Measurements from ENCODE around the gene PDE10A.

PDE10A gene

GRCh38 chr6:165692106-165692653 is 29.1 kb upstream of the PDE10A start:
- Histone ChIP-seq H3K27ac (ENCODE audit: low read length, poor library complexity, severe bottlenecking) (no peak overlapping the region), H3K27me3 (ENCODE audit: control insufficient read depth in 1 of 2, insufficient read depth in 1 of 2, low read length in 2 of 2) (no peaks in the 10 kb centered on the region), H3K4ac (ENCODE audit: low read depth in 1 of 2, low read length in 2 of 2) (no peak overlapping the region), H4K91ac (ENCODE audit: low read length) (no peak overlapping the region), H2AK5ac (ENCODE audit: low read length, severe bottlenecking) (no peak overlapping the region), H3K4me2 (ENCODE audit: low read length, poor library complexity, severe bottlenecking) (no peak overlapping the region), H3K36me3 (ENCODE audit: control insufficient read depth in 1 of 2, insufficient read depth in 2 of 2, low read depth in 1 of 2, low read length in 2 of 2) (no peaks in the 10 kb centered on the region), H3K14ac (ENCODE audit: low read length in 2 of 2) (no peak overlapping the region), H3K9ac (ENCODE audit: low read length) (no peak overlapping the region), H3K9me3 (ENCODE audit: control insufficient read depth, low read length) (peaks cover 4% of the 10 kb centered on the region), H3K4me3 (ENCODE audit: insufficient read depth in 1 of 2, low read depth in 1 of 2, low read length in 2 of 2) (no peak overlapping the region), H2BK15ac (ENCODE audit: low read depth, poor library complexity, severe bottlenecking) (no peak overlapping the region), H4K8ac (ENCODE audit: low read length) (no peak overlapping the region), H3K4me1 (ENCODE audit: control insufficient read depth, insufficient read depth, low read depth, low read length) (peaks cover 9% of the 10 kb centered on the region), H2BK5ac (ENCODE audit: low read depth, low read length, poor library complexity, severe bottlenecking) (no peak overlapping the region), H3K18ac (ENCODE audit: low read depth in 1 of 2, low read length in 2 of 2) (no peak overlapping the region), H2BK120ac (ENCODE audit: low read depth, low read length) (no peak overlapping the region), H3K23ac (ENCODE audit: low read length in 2 of 2) (no peak overlapping the region), H2AFZ (ENCODE audit: low read depth, low read length) (no peak overlapping the region), H3K79me1 (replicated peaks; ENCODE audit: low read length, poor library complexity, severe bottlenecking) (no peaks in the 10 kb centered on the region), H2BK12ac (ENCODE audit: low read length in 2 of 2) (no peak overlapping the region)
- DNase-seq, result no peak
- WGBS, result 70% methylated on average over 9 of the region's 11 CpGs

GRCh38 chr6:165689699-165690098 is 26.7 kb upstream of the PDE10A start:
- H2AFZ ChIP-seq (ENCODE audit: low read depth, low read length), result no peak overlapping the region
- no peak overlapping the region for H3K27ac ChIP-seq (ENCODE audit: low read length, poor library complexity, severe bottlenecking)
- H3K4ac ChIP-seq (ENCODE audit: low read depth in 1 of 2, low read length in 2 of 2), result no peak overlapping the region
- 90% methylated on average over 6 of the region's 7 CpGs for WGBS
- no peaks in the 10 kb centered on the region for H3K36me3 ChIP-seq (ENCODE audit: control insufficient read depth in 1 of 2, insufficient read depth in 2 of 2, low read depth in 1 of 2, low read length in 2 of 2)
- no peak overlapping the region for H2BK15ac ChIP-seq (ENCODE audit: low read depth, poor library complexity, severe bottlenecking)
- no peak overlapping the region for H3K23ac ChIP-seq (ENCODE audit: low read length in 2 of 2)
- H2BK12ac ChIP-seq (ENCODE audit: low read length in 2 of 2), result no peak overlapping the region
- H4K8ac ChIP-seq (ENCODE audit: low read length), result no peak overlapping the region
- no peak overlapping the region for H3K9ac ChIP-seq (ENCODE audit: low read length)
- H3K9me3 ChIP-seq (ENCODE audit: control insufficient read depth, low read length), result peaks cover 4% of the 10 kb centered on the region
- H2AK5ac ChIP-seq (ENCODE audit: low read length, severe bottlenecking), result peak overlapping the region; percentile 69
- H3K79me1 ChIP-seq (replicated peaks; ENCODE audit: low read length, poor library complexity, severe bottlenecking), result no peaks in the 10 kb centered on the region
- H3K18ac ChIP-seq (ENCODE audit: low read depth in 1 of 2, low read length in 2 of 2), result no peak overlapping the region
- peaks cover 9% of the 10 kb centered on the region for H3K4me1 ChIP-seq (ENCODE audit: control insufficient read depth, insufficient read depth, low read depth, low read length)
- no peak for DNase-seq
- no peak overlapping the region for H3K14ac ChIP-seq (ENCODE audit: low read length in 2 of 2)
- no peak overlapping the region for H4K91ac ChIP-seq (ENCODE audit: low read length)
- H3K4me3 ChIP-seq (ENCODE audit: insufficient read depth in 1 of 2, low read depth in 1 of 2, low read length in 2 of 2), result no peak overlapping the region
- peaks cover 0 to 4% of the 10 kb centered on the region in 2 experiments for H3K27me3 ChIP-seq (ENCODE audit: control insufficient read depth in 1 of 2, insufficient read depth in 1 of 2, low read length in 2 of 2)
- H2BK120ac ChIP-seq (ENCODE audit: low read depth, low read length), result no peak overlapping the region
- H3K4me2 ChIP-seq (ENCODE audit: low read length, poor library complexity, severe bottlenecking), result no peak overlapping the region
- H2BK5ac ChIP-seq (ENCODE audit: low read depth, low read length, poor library complexity, severe bottlenecking), result no peak overlapping the region

- Histone ChIP-seq H3K79me1 (replicated peaks; ENCODE audit: low read length, poor library complexity, severe bottlenecking) (no peaks in the 10 kb centered on the region), H3K9me3 (ENCODE audit: control insufficient read depth, low read length) (peaks cover 4% of the 10 kb centered on the region), H3K23ac (ENCODE audit: low read length in 2 of 2) (no peak overlapping the region), H4K91ac (ENCODE audit: low read length) (no peak overlapping the region), H2BK15ac (ENCODE audit: low read depth, poor library complexity, severe bottlenecking) (no peak overlapping the region), H3K9ac (ENCODE audit: low read length) (no peak overlapping the region), H2AFZ (ENCODE audit: low read depth, low read length) (no peak overlapping the region), H3K18ac (ENCODE audit: low read depth in 1 of 2, low read length in 2 of 2) (no peak overlapping the region), H2BK5ac (ENCODE audit: low read depth, low read length, poor library complexity, severe bottlenecking) (no peak overlapping the region), H3K4me2 (ENCODE audit: low read length, poor library complexity, severe bottlenecking) (no peak overlapping the region), H2BK12ac (ENCODE audit: low read length in 2 of 2) (no peak overlapping the region), H2AK5ac (ENCODE audit: low read length, severe bottlenecking) (no peak overlapping the region), H3K4ac (ENCODE audit: low read depth in 1 of 2, low read length in 2 of 2) (no peak overlapping the region), H3K27me3 (ENCODE audit: control insufficient read depth in 1 of 2, insufficient read depth in 1 of 2, low read length in 2 of 2) (peaks cover 0 to 4% of the 10 kb centered on the region in 2 experiments), H3K14ac (ENCODE audit: low read length in 2 of 2) (no peak overlapping the region), H3K36me3 (ENCODE audit: control insufficient read depth in 1 of 2, insufficient read depth in 2 of 2, low read depth in 1 of 2, low read length in 2 of 2) (no peaks in the 10 kb centered on the region), H2BK120ac (ENCODE audit: low read depth, low read length) (no peak overlapping the region), H4K8ac (ENCODE audit: low read length) (no peak overlapping the region), H3K27ac (ENCODE audit: low read length, poor library complexity, severe bottlenecking) (no peak overlapping the region), H3K4me3 (ENCODE audit: insufficient read depth in 1 of 2, low read depth in 1 of 2, low read length in 2 of 2) (no peak overlapping the region), H3K4me1 (ENCODE audit: control insufficient read depth, insufficient read depth, low read depth, low read length) (peaks cover 7% of the 10 kb centered on the region)
- WGBS, result 91% methylated on average over 24 of the region's 27 CpGs
- no peak for DNase-seq
Measured at GRCh38 chr6:165686596-165687365, 23.7 kb upstream of the PDE10A start.

- Histone ChIP-seq H4K8ac (ENCODE audit: low read length) (no peak overlapping the region), H3K4me3 (ENCODE audit: insufficient read depth in 1 of 2, low read depth in 1 of 2, low read length in 2 of 2) (no peak overlapping the region)
- no CpG with 5 or more reads among the region's 1 CpG for WGBS
Measured at GRCh38 chr6:165685302-165685701, 22.3 kb upstream of the PDE10A start.

More at GRCh38 chr6:165685302-165685701, 22.3 kb upstream of the PDE10A start:
- Histone ChIP-seq H3K36me3 (ENCODE audit: control insufficient read depth in 1 of 2, insufficient read depth in 2 of 2, low read depth in 1 of 2, low read length in 2 of 2) (no peaks in the 10 kb centered on the region), H2AK5ac (ENCODE audit: low read length, severe bottlenecking) (no peak overlapping the region), H3K9ac (ENCODE audit: low read length) (no peak overlapping the region), H3K79me1 (replicated peaks; ENCODE audit: low read length, poor library complexity, severe bottlenecking) (no peaks in the 10 kb centered on the region), H3K9me3 (ENCODE audit: control insufficient read depth, low read length) (peaks cover 4% of the 10 kb centered on the region), H2BK5ac (ENCODE audit: low read depth, low read length, poor library complexity, severe bottlenecking) (no peak overlapping the region), H3K14ac (ENCODE audit: low read length in 2 of 2) (no peak overlapping the region), H3K4ac (ENCODE audit: low read depth in 1 of 2, low read length in 2 of 2) (no peak overlapping the region), H2AFZ (ENCODE audit: low read depth, low read length) (no peak overlapping the region), H2BK15ac (ENCODE audit: low read depth, poor library complexity, severe bottlenecking) (no peak overlapping the region), H4K91ac (ENCODE audit: low read length) (no peak overlapping the region), H3K4me1 (ENCODE audit: control insufficient read depth, insufficient read depth, low read depth, low read length) (peaks cover 2% of the 10 kb centered on the region), H3K27me3 (ENCODE audit: control insufficient read depth in 1 of 2, insufficient read depth in 1 of 2, low read length in 2 of 2) (peaks cover 0 to 4% of the 10 kb centered on the region in 2 experiments), H3K23ac (ENCODE audit: low read length in 2 of 2) (no peak overlapping the region), H2BK12ac (ENCODE audit: low read length in 2 of 2) (no peak overlapping the region), H3K27ac (ENCODE audit: low read length, poor library complexity, severe bottlenecking) (no peak overlapping the region), H3K18ac (ENCODE audit: low read depth in 1 of 2, low read length in 2 of 2) (no peak overlapping the region), H3K4me2 (ENCODE audit: low read length, poor library complexity, severe bottlenecking) (no peak overlapping the region), H2BK120ac (ENCODE audit: low read depth, low read length) (no peak overlapping the region)
- DNase-seq, result no peak
